Activated CD4-positive, alpha-beta T cell treated with anti-CD3 and anti-CD28 coated beads, Interleukin-2, amount 10 ng/mL, durations not matched to agents 24 days and 14 days (primary cell): ENCODE measurements around the gene CROCC2. TPM values are rescaled to one million over a fixed set of nuclear protein-coding genes. Genes with fewer than 3 reads are reported as not detected.

Experiments
- DNase-seq: peaks from one replicate; pipeline ENCODE4 v3.0.0; 2022
- H3K27ac Mint-ChIP-seq: one replicate; pipeline ENCODE4 v1.8.0; 2022; ENCODE audit warnings: mild to moderate bottlenecking, mixed read lengths
- H3K27me3 Mint-ChIP-seq: one replicate; pipeline ENCODE4 v1.8.0; 2022; ENCODE audit warnings: mixed read lengths
- H3K36me3 Mint-ChIP-seq: one replicate; pipeline ENCODE4 v1.8.0; 2022; ENCODE audit warnings: low read depth, mild to moderate bottlenecking, mixed read lengths
- H3K4me1 Mint-ChIP-seq: one replicate; pipeline ENCODE4 v1.8.0; 2021; ENCODE audit warnings: mixed read lengths
- H3K4me3 Mint-ChIP-seq: one replicate; pipeline ENCODE4 v1.8.0; 2022; ENCODE audit warnings: mild to moderate bottlenecking, moderate library complexity, mixed read lengths
- H3K9me3 Mint-ChIP-seq: one replicate; pipeline ENCODE4 v1.8.0; 2021; ENCODE audit warnings: mixed read lengths
- intact Hi-C: fragments of 100-400 bp; cut with micrococcal nuclease; formaldehyde crosslinking; loops from one replicate; pipeline ENCODE4 v1.15.1; 2023
- total RNA-seq: library from RNA; stranded (reverse); gene quantifications from 2 replicates; pipeline ENCODE4 v1.2.3, GENCODE V29; 2022

The CROCC2 gene
- total RNA-seq, 1 donor from 2014 or later = not detected

- Mint-ChIP-seq H3K4me3 (no peak overlapping the region), H3K9me3 (no peaks in the 10 kb centered on the region), H3K27me3 (peaks cover 8% of the 10 kb centered on the region), H3K4me1 (no peaks in the 10 kb centered on the region), H3K36me3 (no peaks in the 10 kb centered on the region), H3K27ac (no peak overlapping the region)
- DNase-seq = no peak
- intact Hi-C loops = no loop called here
Measured at GRCh38 chr2:240916571-240917008, 10.5 kb downstream of the CROCC2 start.

GRCh38 chr2:240917009-240917683 is 11.0 kb downstream of the CROCC2 start:
- DNase-seq = no peak
- Mint-ChIP-seq H3K4me3 (no peak overlapping the region), H3K36me3 (no peaks in the 10 kb centered on the region), H3K9me3 (no peaks in the 10 kb centered on the region), H3K27me3 (peaks cover 8% of the 10 kb centered on the region), H3K27ac (no peak overlapping the region), H3K4me1 (no peaks in the 10 kb centered on the region)
- intact Hi-C loops = no loop called here

- peaks cover 6% of the 10 kb centered on the region for H3K27me3 Mint-ChIP-seq
- no peaks in the 10 kb centered on the region for H3K9me3 Mint-ChIP-seq
- H3K4me1 Mint-ChIP-seq = no peaks in the 10 kb centered on the region
- no peak for DNase-seq
- no peaks in the 10 kb centered on the region for H3K36me3 Mint-ChIP-seq
- no peak overlapping the region for H3K27ac Mint-ChIP-seq
- no peak overlapping the region for H3K4me3 Mint-ChIP-seq
- intact Hi-C loops = no loop called here
Measured at GRCh38 chr2:240917684-240918257, 11.6 kb downstream of the CROCC2 start.

DNA sequence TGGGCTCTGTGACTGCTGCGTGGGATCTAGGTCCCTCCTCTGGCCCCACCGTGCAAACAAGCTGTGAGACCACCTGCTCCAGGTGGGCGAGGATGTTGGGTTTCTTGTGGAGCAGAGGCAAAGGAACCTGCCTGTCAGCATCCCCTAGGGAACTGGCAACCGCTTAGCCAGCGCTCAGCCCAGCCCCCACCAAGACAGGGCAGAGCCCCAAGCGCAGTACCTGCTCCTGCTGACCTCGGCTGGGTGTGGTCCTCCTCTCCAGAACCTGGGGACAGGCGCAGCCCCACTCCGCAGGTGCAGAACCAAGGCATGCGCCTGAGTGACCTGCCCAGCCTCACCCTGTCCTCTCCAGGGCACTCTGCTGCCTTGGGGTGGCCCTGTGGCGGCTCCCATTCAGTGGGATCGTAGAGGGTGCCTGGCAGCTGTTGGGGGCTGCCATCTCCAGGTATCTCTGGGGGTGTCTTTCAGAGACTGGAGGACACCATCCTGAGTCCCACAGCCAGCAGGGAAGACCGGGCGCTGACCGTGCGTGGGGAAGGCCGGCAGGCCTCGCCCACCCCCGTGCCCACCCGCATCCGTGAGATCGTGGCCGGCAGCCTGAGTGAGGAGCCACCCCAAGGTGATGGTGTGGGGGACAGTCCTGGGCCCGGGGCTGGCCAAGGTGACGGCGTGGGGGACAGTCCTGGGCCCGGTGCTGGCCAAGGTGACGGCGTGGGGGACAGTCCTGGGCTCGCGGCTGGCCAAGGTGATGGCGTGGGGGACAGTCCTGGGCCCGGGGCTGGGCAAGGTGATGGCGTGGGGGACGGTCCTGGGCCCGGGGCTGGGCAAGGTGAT is 12.3 kb downstream of the CROCC2 start:
- intact Hi-C loops = no loop called here
- Mint-ChIP-seq H3K36me3 (no peaks in the 10 kb centered on the region), H3K27me3 (peaks cover 6% of the 10 kb centered on the region), H3K9me3 (no peaks in the 10 kb centered on the region), H3K4me3 (no peak overlapping the region), H3K4me1 (no peaks in the 10 kb centered on the region), H3K27ac (no peak overlapping the region)
- no peak for DNase-seq

DNA sequence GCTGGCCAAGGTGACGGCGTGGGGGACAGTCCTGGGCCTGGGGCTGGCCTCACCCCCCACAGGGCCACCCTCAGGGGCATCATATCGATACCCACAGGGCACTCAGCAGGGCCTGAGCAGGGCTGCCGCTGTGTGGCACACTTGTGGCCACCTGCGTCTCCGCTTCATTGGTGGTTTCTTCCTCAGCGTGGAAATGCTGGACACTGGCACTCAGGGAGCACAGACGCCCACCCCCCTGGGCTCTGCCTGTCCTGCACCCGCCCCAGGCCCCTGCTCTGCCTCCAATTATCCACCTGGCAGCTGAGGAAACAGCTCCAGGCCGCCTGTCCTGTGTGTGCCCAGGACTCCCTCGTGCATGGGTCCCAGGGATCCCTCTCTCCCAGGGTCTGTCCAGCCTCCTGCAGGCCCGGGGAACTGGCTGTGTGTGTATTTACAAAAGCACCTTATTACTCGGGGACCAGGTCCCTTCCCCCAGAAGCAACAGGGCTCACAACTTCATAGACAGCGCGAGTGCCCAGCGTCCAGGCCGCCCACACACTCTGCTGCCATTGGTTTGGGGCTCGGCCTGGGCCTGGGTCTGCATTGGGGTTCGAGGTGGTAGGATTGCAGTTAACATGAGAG is 13.1 kb downstream of the CROCC2 start:
- no peak overlapping the region for H3K27ac Mint-ChIP-seq
- no peaks in the 10 kb centered on the region for H3K9me3 Mint-ChIP-seq
- no peaks in the 10 kb centered on the region for H3K4me1 Mint-ChIP-seq
- peaks cover 6% of the 10 kb centered on the region for H3K27me3 Mint-ChIP-seq
- no peaks in the 10 kb centered on the region for H3K36me3 Mint-ChIP-seq
- DNase-seq = no peak
- intact Hi-C loops = no loop called here
- no peak overlapping the region for H3K4me3 Mint-ChIP-seq

DNA sequence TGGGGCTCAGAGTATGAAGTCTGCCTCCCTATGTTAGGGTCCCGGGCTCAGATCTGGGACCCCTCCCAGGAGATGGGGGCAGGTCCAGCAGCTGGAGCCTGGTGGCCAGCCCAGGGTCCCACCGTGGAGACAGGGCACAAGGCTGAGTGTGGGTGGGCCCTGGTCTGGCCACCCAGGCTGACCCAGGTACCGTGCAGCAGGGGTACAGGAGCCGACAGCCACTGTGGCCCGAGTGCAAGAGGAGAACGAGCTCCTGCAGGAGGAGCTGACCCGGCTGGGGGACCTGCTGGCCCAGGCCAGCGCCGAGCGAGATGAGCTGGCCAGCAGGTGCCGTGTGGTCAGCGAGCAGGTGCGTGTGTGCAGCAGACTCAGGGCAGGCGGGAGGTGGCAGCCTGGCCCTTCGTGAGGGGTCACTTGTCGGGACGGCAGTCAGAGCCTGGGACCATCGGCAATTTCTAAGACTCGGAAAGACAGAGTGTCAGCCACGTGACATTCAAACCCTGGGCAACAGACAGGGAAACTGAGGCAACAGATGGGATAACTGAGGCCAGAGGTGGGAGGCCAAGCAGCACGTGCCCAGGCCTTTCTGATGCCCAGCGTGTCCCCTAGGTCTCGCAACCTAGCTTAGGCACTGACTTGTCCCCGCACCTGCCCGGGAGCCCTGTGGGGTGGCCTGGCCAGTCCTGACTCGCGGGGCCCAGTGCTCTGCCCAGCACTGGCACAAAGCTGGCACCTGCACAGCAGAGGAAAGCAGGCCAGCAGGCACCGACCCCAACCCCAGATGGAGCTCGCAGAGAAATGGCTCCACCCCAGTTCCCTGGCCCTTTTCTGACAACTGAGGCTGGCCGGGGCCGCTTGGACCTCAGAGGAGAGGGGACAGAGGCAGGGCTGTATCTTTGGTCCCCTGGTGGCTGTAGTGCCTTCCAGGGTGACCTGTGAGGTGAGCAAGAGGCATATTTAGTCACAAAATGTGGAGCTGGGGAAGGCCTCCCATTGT is 13.9 kb downstream of the CROCC2 start:
- peaks cover 6% of the 10 kb centered on the region for H3K27me3 Mint-ChIP-seq
- no peaks in the 10 kb centered on the region for H3K9me3 Mint-ChIP-seq
- H3K36me3 Mint-ChIP-seq = no peaks in the 10 kb centered on the region
- H3K27ac Mint-ChIP-seq = no peak overlapping the region
- intact Hi-C loops = no loop called here
- no peaks in the 10 kb centered on the region for H3K4me1 Mint-ChIP-seq
- no peak overlapping the region for H3K4me3 Mint-ChIP-seq
- DNase-seq = no peak

DNA sequence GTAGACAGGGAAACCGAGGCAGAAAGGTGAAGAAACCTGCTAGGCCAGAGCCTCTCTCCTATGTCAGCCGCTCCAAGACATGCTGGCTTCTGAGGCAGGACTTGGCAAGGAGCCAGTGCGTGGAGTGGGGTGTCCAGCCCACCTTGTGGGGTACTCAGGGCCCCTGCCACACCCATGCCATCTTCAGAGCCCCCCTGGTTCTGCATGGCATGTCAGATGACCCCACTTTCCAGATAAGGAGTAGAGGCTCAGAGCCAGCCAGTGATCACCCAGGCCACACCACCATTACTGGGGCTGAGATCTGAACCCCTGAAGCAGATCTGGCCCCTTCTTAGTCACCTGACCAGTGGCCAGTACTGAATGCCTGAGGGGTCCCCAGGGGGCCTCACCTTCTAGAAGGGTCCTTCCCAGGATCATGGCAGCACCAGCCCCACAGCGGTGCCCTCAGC is 14.7 kb downstream of the CROCC2 start:
- no peak overlapping the region for H3K27ac Mint-ChIP-seq
- no peaks in the 10 kb centered on the region for H3K36me3 Mint-ChIP-seq
- H3K9me3 Mint-ChIP-seq = no peaks in the 10 kb centered on the region
- no peaks in the 10 kb centered on the region for H3K4me1 Mint-ChIP-seq
- no peak for DNase-seq
- intact Hi-C loops = no loop called here
- H3K27me3 Mint-ChIP-seq = peaks cover 1% of the 10 kb centered on the region
- no peak overlapping the region for H3K4me3 Mint-ChIP-seq

DNA sequence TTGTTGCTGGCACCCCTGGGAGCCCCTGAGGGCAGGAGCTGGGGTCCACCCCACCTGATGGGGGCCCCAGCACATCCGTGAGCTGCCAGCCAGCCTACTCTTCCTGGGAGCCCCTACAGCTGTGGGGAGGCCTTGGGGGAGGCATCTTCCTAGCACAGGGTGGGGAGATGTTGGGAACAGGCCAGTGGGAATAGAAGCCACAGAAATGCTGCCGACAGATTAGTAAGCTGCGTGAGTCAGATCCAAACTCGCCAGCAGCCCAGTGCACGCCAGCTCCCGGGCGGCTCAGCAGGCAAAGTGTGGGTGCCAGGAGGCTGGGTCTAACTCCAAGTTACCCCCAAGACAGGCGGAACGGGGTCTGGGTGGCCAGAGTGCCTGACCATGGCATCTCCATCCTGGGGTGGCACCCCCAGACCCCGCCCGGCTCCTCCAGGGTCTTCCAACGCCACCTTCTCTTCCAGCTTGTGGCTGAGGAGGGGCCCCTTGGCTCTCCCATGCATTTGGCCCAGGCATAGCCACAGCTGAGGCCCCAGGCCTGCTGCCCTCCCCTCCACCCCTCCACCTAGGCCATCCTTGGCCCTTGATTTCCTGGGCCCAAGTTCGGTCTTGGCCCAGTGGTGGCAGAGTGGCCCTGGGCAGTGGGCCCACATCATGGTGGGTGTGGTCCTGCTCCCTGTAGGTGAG is 15.3 kb downstream of the CROCC2 start:
- Mint-ChIP-seq H3K4me3 (no peak overlapping the region), H3K27ac (no peak overlapping the region), H3K27me3 (peaks cover 1% of the 10 kb centered on the region), H3K36me3 (no peaks in the 10 kb centered on the region), H3K9me3 (no peaks in the 10 kb centered on the region), H3K4me1 (no peaks in the 10 kb centered on the region)
- no peak for DNase-seq
- intact Hi-C loops = no loop called here

- Mint-ChIP-seq H3K27ac (no peak overlapping the region), H3K9me3 (no peaks in the 10 kb centered on the region), H3K4me3 (no peak overlapping the region), H3K36me3 (no peaks in the 10 kb centered on the region), H3K4me1 (no peaks in the 10 kb centered on the region), H3K27me3 (peaks cover 1% of the 10 kb centered on the region)
- intact Hi-C loops = no loop called here
- no peak for DNase-seq
Measured at GRCh38 chr2:240921995-240922244, 15.8 kb downstream of the CROCC2 start.

DNA sequence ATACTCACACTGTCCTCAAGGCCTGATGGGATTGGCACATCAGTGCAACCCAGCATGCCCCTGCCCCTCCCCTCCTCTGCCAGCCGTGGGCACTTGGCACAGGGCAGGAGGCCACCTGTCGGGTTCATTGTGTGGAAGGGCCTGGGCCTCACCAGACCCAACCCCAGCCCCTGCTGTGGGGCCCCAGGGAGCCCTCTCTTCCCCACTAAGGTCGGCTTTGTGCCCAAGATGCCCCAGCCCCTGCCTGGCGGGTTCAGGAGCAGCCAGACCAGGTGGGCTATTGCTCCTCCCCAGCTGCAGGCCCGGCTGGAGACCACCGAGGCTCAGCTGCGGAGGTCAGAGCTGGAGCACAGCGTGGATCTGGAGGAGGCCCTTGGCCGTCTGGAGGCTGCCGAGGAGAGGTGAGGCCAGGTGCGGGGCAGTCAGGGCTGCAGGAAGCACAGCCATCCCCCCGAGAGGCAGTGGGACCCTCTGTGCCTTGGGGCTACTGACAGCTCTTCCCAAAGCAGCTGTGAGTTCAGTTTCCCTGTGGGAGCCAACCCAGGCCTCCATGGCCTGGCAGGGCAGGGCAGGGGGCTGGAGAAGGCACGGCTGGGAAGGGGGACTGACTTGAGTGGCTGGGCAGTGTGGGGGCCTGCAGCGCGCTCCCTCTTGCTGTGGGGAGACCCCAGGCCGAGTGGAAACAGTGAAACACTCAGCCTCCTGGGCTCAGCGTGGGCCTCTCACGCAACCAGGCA is 16.3 kb downstream of the CROCC2 start:
- H3K4me3 Mint-ChIP-seq = no peak overlapping the region
- no peaks in the 10 kb centered on the region for H3K9me3 Mint-ChIP-seq
- no peaks in the 10 kb centered on the region for H3K27me3 Mint-ChIP-seq
- H3K4me1 Mint-ChIP-seq = peaks cover 2% of the 10 kb centered on the region
- no peak for DNase-seq
- H3K36me3 Mint-ChIP-seq = no peaks in the 10 kb centered on the region
- intact Hi-C loops = no loop called here
- no peak overlapping the region for H3K27ac Mint-ChIP-seq

DNA sequence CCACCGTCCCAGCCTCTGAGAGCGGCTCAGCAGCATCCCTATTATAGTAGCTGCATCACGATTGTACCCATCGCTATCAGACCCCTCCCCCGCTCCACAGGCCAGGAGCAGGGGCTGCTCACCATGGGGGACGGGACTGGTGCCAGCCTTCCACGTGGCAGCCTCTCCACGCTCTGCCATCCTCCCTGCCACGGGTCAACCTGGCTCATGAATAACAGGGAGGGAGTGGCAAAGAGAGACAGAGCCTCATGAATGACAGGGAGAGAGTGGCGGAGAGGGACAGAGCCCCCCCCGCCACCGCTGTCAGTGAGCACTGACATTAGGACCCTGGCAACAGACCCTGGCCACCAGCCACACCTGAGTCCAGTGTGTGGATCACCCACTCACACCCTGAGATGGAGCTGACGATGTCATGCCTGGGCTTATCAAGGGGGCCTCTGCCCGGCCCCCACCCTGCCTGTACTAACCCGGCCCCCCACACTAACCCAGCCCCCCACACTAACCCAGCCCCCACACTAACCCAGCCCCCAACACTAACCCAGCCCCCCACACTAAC is 16.9 kb downstream of the CROCC2 start:
- Mint-ChIP-seq H3K36me3 (no peaks in the 10 kb centered on the region), H3K27me3 (no peaks in the 10 kb centered on the region), H3K27ac (no peak overlapping the region), H3K9me3 (no peaks in the 10 kb centered on the region), H3K4me1 (peaks cover 2% of the 10 kb centered on the region), H3K4me3 (no peak overlapping the region)
- no peak for DNase-seq
- intact Hi-C loops = no loop called here

- H3K9me3 Mint-ChIP-seq = no peaks in the 10 kb centered on the region
- no peaks in the 10 kb centered on the region for H3K27me3 Mint-ChIP-seq
- no peak overlapping the region for H3K4me3 Mint-ChIP-seq
- intact Hi-C loops = no loop called here
- H3K36me3 Mint-ChIP-seq = no peaks in the 10 kb centered on the region
- H3K4me1 Mint-ChIP-seq = peaks cover 2% of the 10 kb centered on the region
- no peak overlapping the region for H3K27ac Mint-ChIP-seq
- DNase-seq = no peak
Measured at GRCh38 chr2:240925191-240925567, 19.0 kb downstream of the CROCC2 start.
